T-helper 1 cell treated with Interleukin-12 subunit alpha and Interleukin-12 subunit beta and Interleukin-4 antibody, amounts not matched to agents 30 μg/mL and 1 μg/mL, for 36 hours (primary cell): ENCODE data around the gene ITFG1.
"Not testable (repeated sequence)": the region's sequence is repeated elsewhere in the genome, so short reads cannot be mapped to it uniquely, and the experiment has no call there.

ENCODE experiments used
- H3K27ac Mint-ChIP-seq: one replicate; pipeline ENCODE4 v1.8.0; 2021; ENCODE audit warnings: mild to moderate bottlenecking, mixed read lengths
- H3K27me3 Mint-ChIP-seq: one replicate; pipeline ENCODE4 v1.8.0; 2021; ENCODE audit warnings: low read depth, mixed read lengths
- H3K36me3 Mint-ChIP-seq: one replicate; pipeline ENCODE4 v1.8.0; 2021; ENCODE audit warnings: low read depth, mixed read lengths
- H3K4me1 Mint-ChIP-seq: one replicate; pipeline ENCODE4 v1.8.0; 2021; ENCODE audit warnings: low read depth, mixed read lengths
- H3K4me3 Mint-ChIP-seq: one replicate; pipeline ENCODE4 v1.8.0; 2021; ENCODE audit warnings: mild to moderate bottlenecking, moderate library complexity, mixed read lengths
- H3K9me3 Mint-ChIP-seq: one replicate; pipeline ENCODE4 v1.8.0; 2021; ENCODE audit warnings: mixed read lengths

The ITFG1 gene

GRCh38 chr16:47363761-47364160, 97.1 kb downstream of the ITFG1 start:
- Mint-ChIP-seq H3K27ac (no peak overlapping the region), H3K9me3 (no peaks in the 10 kb centered on the region), H3K36me3 (peaks cover 4% of the 10 kb centered on the region), H3K4me1 (no peaks in the 10 kb centered on the region), H3K4me3 (no peak overlapping the region), H3K27me3 (no peaks in the 10 kb centered on the region)

DNA sequence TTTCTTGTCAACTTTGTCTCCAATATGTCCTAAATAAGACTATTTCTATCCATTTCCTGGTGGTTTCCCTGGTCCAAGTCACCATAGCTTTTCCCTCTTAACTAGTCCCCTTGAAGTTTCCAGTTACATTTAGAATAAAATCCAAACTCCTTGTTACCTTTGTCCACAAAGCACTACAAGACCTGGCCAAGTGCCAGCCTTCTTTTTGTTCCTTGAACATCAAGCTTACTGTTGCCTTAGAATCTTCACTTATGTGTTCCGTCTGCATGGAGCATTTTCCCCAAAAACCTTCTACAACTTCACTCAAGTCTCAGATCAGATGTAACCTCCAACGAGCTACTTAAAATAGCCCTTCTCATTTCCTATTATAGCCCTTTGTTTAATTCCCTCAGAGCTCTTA, 101.4 kb downstream of the ITFG1 start:
- Mint-ChIP-seq H3K27me3 (no peaks in the 10 kb centered on the region), H3K4me1 (no peaks in the 10 kb centered on the region), H3K9me3 (no peaks in the 10 kb centered on the region), H3K36me3 (peaks cover 2% of the 10 kb centered on the region), H3K27ac (no peak overlapping the region), H3K4me3 (no peak overlapping the region)

GRCh38 chr16:47358816-47359215, 102.0 kb downstream of the ITFG1 start:
- Mint-ChIP-seq H3K27me3 (no peaks in the 10 kb centered on the region), H3K36me3 (peaks cover 2% of the 10 kb centered on the region), H3K4me3 (no peak overlapping the region), H3K9me3 (no peaks in the 10 kb centered on the region), H3K4me1 (no peaks in the 10 kb centered on the region), H3K27ac (no peak overlapping the region)

DNA sequence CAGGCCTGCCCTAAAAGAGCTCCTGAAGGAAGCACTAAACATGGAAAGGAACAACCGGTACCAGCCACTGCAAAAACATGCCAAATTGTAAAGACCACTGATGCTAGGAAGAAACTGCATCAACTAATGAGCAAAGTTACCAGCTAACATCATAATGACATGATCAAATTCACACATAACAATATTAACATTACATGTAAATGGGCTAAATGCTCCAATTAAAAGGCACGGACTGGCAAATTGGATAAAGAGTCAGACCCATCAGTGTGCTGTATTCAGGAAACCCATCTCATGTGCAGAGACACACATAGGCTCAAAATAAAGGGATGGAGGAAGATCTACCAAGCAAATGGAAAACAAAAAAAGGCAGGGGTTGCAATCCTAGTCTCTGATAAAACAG, 111.8 kb downstream of the ITFG1 start:
- not testable (repeated sequence) for H3K36me3 Mint-ChIP-seq, H3K27ac Mint-ChIP-seq, H3K27me3 Mint-ChIP-seq, H3K4me3 Mint-ChIP-seq, H3K4me1 Mint-ChIP-seq
- peaks cover 36% of the 10 kb centered on the region for H3K9me3 Mint-ChIP-seq

DNA sequence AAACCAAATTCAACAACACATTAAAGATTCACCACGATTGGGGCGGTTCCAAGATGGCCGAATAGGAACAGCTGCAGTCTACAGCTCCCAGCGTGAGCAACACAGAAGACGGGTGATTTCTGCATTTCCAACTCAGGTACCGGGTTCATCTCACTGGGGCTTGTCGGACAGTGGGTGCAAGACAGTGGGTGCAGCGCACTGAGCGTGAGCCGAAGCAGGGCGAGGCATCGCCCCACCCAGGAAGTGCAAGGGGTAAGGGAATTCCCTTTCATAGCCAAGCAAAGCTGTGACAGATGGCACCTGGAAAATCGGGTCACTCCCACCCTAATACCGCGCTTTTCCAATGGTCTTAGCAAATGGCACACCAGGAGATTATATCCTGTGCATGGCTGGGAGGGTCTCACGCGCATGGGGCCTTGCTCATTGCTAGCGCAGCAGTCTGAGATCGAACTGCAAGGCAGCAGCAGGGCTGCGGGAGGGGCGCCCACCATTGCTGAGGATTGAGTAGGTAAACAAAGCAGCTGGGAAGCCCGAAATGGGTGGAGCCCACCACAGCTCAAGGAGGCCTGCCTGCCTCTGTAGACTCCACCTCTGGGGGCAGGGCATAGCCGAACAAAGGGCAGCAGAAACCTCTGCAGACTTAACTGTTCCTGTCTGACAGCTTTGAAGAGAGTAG, 113.7 kb downstream of the ITFG1 start:
- H3K4me3 Mint-ChIP-seq, H3K27me3 Mint-ChIP-seq, H3K27ac Mint-ChIP-seq, H3K36me3 Mint-ChIP-seq, H3K4me1 Mint-ChIP-seq: not testable (repeated sequence)
- H3K9me3 Mint-ChIP-seq, result peaks cover 36% of the 10 kb centered on the region

DNA sequence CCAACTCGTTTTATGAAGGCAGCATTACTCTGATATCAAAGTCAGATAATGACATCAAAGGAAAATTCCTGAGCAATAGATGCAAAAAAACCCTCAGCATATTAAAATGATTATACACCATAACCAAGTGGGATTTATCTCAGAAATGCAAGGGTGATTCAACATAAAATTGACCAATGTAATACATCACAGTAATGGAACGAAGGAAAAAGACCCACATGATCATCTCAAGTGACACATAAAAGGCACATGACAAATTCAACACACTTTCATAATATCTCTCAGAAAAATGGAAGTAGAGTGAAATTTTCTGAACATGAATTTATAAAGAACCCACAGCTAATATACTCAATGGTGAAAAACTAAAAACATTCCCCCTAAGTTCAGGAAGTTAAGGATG, 118.8 kb downstream of the ITFG1 start:
- Mint-ChIP-seq H3K27ac (no peak overlapping the region), H3K4me3 (no peak overlapping the region), H3K4me1 (no peaks in the 10 kb centered on the region), H3K9me3 (peaks cover 31% of the 10 kb centered on the region), H3K27me3 (no peaks in the 10 kb centered on the region), H3K36me3 (peaks cover 12% of the 10 kb centered on the region)

DNA sequence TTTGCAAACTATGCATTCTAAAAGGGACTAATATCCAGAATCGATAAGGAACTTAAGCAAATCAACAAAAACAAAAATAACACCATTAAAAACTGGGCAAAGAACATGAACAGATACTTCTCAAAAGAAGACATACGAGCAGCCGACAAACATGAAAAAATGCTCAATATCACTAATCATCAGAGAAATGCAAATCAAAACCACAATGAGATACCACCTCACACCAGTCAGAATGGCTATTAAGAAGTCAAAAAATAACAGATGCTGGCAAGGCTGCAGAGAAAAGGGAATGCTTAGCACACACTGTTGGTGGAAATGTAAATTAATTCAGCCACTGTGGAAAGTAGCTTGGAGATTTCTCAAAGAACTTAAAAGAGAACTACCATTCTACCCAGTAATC, 130.3 kb downstream of the ITFG1 start:
- H3K4me1 Mint-ChIP-seq, H3K9me3 Mint-ChIP-seq, H3K36me3 Mint-ChIP-seq, H3K27me3 Mint-ChIP-seq, H3K27ac Mint-ChIP-seq, H3K4me3 Mint-ChIP-seq: not testable (repeated sequence)

DNA sequence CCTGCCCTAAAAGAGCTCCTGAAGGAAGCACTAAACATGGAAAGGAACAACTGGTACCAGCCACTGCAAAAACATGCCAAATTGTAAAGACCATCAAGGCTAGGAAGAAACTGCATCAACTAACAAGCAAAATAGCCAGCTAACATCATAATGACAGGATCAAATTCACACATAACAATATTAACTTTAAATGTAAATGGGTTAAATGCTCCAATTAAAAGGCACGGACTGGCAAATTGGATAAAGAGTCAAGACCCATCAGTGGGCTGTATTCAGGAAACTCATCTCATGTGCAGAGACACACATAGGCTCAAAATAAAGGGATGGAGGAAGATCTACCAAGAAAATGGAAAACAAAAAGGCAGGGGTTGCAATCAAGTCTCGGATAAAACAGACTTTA, 136.6 kb downstream of the ITFG1 start:
- H3K4me3 Mint-ChIP-seq, H3K27me3 Mint-ChIP-seq, H3K36me3 Mint-ChIP-seq, H3K27ac Mint-ChIP-seq, H3K9me3 Mint-ChIP-seq, H3K4me1 Mint-ChIP-seq: not testable (repeated sequence)

GRCh38 chr16:47323241-47323640, 137.6 kb downstream of the ITFG1 start:
- Mint-ChIP-seq H3K4me1 (no peaks in the 10 kb centered on the region), H3K9me3 (peaks cover 5% of the 10 kb centered on the region), H3K27ac (no peak overlapping the region), H3K36me3 (peaks cover 3% of the 10 kb centered on the region), H3K4me3 (no peak overlapping the region), H3K27me3 (no peaks in the 10 kb centered on the region)

DNA sequence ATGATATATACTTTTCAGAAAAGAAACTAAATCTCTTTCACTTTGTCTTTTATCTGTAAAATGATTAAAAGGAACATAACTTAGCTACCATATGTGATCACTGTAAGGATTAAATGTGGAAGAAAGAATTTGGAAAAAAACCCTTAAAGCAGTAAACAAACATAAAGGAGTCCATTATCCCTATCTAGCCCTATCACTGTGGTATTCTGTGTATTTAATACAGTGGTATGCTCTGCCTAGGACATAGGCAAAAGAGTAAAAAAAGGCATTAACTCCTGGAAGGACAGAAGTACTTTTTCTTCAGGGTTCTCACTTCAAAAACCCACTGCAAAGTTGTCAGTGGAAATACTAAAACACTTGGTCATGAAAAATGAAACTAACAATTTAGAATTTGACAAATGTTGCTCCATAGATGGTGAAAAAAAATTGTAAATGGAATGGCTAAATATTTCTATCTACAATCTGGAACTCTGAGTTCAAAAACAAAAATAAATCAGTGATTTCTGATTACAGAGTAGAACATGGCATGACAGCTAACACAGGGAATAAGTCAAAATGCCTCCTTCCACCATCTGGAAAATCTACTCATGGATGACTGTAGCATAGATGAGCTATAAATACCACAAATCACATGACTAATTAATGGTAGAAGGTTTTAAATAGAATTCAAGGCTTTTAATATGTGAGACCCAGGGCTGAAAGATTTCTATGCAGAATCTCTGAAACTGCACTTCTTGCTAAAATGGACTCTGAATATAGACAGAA, 140.1 kb downstream of the ITFG1 start:
- Mint-ChIP-seq H3K27me3 (no peaks in the 10 kb centered on the region), H3K4me3 (no peak overlapping the region), H3K9me3 (no peaks in the 10 kb centered on the region), H3K36me3 (no peaks in the 10 kb centered on the region), H3K27ac (no peak overlapping the region), H3K4me1 (no peaks in the 10 kb centered on the region)

- no peaks in the 10 kb centered on the region for H3K9me3 Mint-ChIP-seq
- no peaks in the 10 kb centered on the region for H3K27me3 Mint-ChIP-seq
- no peak overlapping the region for H3K27ac Mint-ChIP-seq
- no peak overlapping the region for H3K4me3 Mint-ChIP-seq
- H3K4me1 Mint-ChIP-seq, result no peaks in the 10 kb centered on the region
- H3K36me3 Mint-ChIP-seq, result no peaks in the 10 kb centered on the region
These were observed 143.2 kb downstream of the ITFG1 start for GRCh38 chr16:47317465-47318240.

DNA sequence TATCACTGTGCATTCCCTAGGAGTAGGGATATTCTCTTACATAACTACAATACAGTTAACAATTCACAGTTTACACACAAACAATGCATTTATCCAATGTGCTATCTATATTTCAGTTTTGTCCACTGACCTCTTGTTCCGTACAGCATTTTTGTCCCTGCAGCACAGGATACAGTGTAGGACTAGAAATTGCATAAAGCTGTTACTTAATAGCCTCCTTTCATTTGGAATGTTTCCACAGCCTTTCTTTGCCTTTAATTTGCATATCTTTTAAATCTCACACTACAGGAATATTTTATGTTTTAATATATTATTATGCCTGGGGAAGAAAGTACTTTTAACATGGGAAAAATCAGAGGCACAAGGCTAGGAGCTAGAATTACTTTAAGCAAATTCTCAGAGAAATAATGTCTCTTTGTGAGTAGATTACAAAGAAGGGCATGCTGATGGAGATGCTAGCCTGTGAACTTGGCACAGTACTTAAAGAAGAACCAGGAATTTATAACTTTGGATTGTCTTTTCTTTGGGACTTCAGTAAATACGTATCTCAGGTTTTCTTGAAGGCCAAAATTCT, 144.3 kb downstream of the ITFG1 start:
- no peaks in the 10 kb centered on the region for H3K4me1 Mint-ChIP-seq
- no peak overlapping the region for H3K4me3 Mint-ChIP-seq
- H3K27me3 Mint-ChIP-seq, result no peaks in the 10 kb centered on the region
- no peaks in the 10 kb centered on the region for H3K36me3 Mint-ChIP-seq
- H3K9me3 Mint-ChIP-seq, result no peaks in the 10 kb centered on the region
- H3K27ac Mint-ChIP-seq, result no peak overlapping the region

- H3K27ac Mint-ChIP-seq, result no peak overlapping the region
- no peaks in the 10 kb centered on the region for H3K27me3 Mint-ChIP-seq
- no peaks in the 10 kb centered on the region for H3K4me1 Mint-ChIP-seq
- peaks cover 4% of the 10 kb centered on the region for H3K36me3 Mint-ChIP-seq
- H3K9me3 Mint-ChIP-seq, result no peaks in the 10 kb centered on the region
- H3K4me3 Mint-ChIP-seq, result no peak overlapping the region
These were observed 148.9 kb downstream of the ITFG1 start for GRCh38 chr16:47311738-47312505.

DNA sequence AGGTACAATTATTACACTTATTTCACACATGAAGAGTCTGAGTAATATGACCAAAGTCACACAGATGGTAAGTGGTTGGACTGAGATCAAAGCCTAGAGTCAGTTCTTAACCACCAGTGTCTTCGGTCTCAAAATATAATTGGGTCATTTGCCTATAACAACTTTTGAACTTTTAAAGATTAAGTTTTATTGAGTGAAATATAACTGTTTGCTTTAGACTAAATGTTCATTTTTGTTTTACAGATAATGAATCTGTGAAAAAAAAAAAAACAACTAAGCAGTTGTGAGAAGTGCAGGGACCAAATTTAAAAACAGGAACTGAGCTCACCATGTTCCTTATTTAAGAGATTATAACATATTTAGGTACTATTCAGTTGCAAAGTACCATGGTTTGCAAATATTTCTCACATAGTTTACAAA, 150.1 kb downstream of the ITFG1 start:
- Mint-ChIP-seq H3K27me3 (no peaks in the 10 kb centered on the region), H3K9me3 (no peaks in the 10 kb centered on the region), H3K27ac (no peak overlapping the region), H3K4me1 (no peaks in the 10 kb centered on the region), H3K36me3 (peaks cover 4% of the 10 kb centered on the region), H3K4me3 (no peak overlapping the region)
